HepG2 (cell line): ENCODE data around the gene AMDHD1. TPM values are rescaled to one million over a fixed set of nuclear protein-coding genes. Genes with fewer than 3 reads are reported as not detected.
A peak's percentile ranks its signal among the peaks of the same experiment; 100 is the strongest.

Source experiments
- FOXP1 ChIP-seq, 2 experiments: fragments of 450-650 bp in 1 of 2; IDR thresholded peaks; 2 replicates each; pipeline ENCODE4 v1.6.1; 2017 to 2018; ENCODE audit warnings: antibody characterized with exemption in 1 of 2
- HOMEZ ChIP-seq: IDR thresholded peaks from 2 replicates; pipeline ENCODE4 v1.6.1; 2016; ENCODE audit warnings: low read depth
- JDP2 ChIP-seq: sonication (generic); formaldehyde crosslinking; IDR thresholded peaks from 2 replicates; pipeline ENCODE4 v1.8.1; 2022; ENCODE audit warnings: missing genetic modification reagents, borderline replicate concordance
- MBNL3 ChIP-seq: fragments of 250-450 bp; sonication (Bioruptor Pico); conservative IDR thresholded peaks from 2 replicates; pipeline ENCODE4 v1.8.0; 2022; ENCODE audit warnings: mild to moderate bottlenecking, inconsistent platforms
- NFE2 ChIP-seq: sonication (generic); formaldehyde crosslinking; IDR thresholded peaks from 2 replicates; pipeline ENCODE4 v1.4.0; 2020; ENCODE audit warnings: missing genetic modification reagents
- POLR2G ChIP-seq: fragments of 200-400 bp; formaldehyde crosslinking; IDR thresholded peaks from 2 replicates; pipeline ENCODE4 v1.6.1; 2018; ENCODE audit warnings: mild to moderate bottlenecking, low read depth, low read length, moderate library complexity
- SSRP1 ChIP-seq: IDR thresholded peaks from 2 replicates; pipeline ENCODE4 v1.6.1; 2016; ENCODE audit warnings: control low read depth
- ZBTB37 ChIP-seq: sonication (generic); formaldehyde crosslinking; IDR thresholded peaks from 2 replicates; pipeline ENCODE4 v1.4.0; 2020; ENCODE audit warnings: mild to moderate bottlenecking, missing genetic modification reagents
- ZBTB42 ChIP-seq: sonication (generic); formaldehyde crosslinking; IDR thresholded peaks from 2 replicates; pipeline ENCODE4 v1.5.0; 2020; ENCODE audit warnings: mild to moderate bottlenecking, missing genetic modification reagents
- ZC3H4 ChIP-seq: sonication (generic); formaldehyde crosslinking; IDR thresholded peaks from 2 replicates; pipeline ENCODE4 v1.4.0; 2020; ENCODE audit warnings: missing genetic modification reagents, borderline replicate concordance
- ZNF225 ChIP-seq: sonication (generic); formaldehyde crosslinking; IDR thresholded peaks from 2 replicates; pipeline ENCODE4 v1.4.0; 2020; ENCODE audit warnings: mild to moderate bottlenecking, missing genetic modification reagents
- ZNF24 ChIP-seq: fragments of 450-650 bp; IDR thresholded peaks from 2 replicates; pipeline ENCODE4 v1.6.1; 2017; ENCODE audit warnings: antibody characterized with exemption, mild to moderate bottlenecking
- ZNF550 ChIP-seq: sonication (generic); formaldehyde crosslinking; IDR thresholded peaks from 2 replicates; pipeline ENCODE4 v1.4.0; 2020; ENCODE audit warnings: mild to moderate bottlenecking, missing genetic modification reagents, borderline replicate concordance
- polyA plus RNA-seq, 8 experiments: library from polyadenylated mRNA; depleted of rRNA in 3 of 8; stranded (reverse) in 7 of 8; unstranded in 1 of 8; fragments of >200 nt; fragmentation: Illumina TruSeq in 4 of 8; extraction: Trizol in 4 of 8; gene quantifications; 2 replicates each; pipeline versions ENCODE4 v1.2.1 to v1.2.3, GENCODE V29; 2011 to 2016; ENCODE audit warnings: low read depth in 4 of 8, missing spikeins in 1 of 8, mixed read lengths in 1 of 8; ENCODE audit not compliant: insufficient read depth in 1 of 8
- total RNA-seq, 5 experiments: library from RNA; depleted of rRNA; stranded (reverse); fragments of >200 nt; fragmentation: Illumina TruSeq; extraction: Trizol; gene quantifications; 2 replicates each; pipeline ENCODE4 v1.2.3, GENCODE V29; 2016; ENCODE audit warnings: low read depth in 1 of 5
- TF ChIP-seq, protein P1 (sequence below): sonication (generic); formaldehyde crosslinking; IDR thresholded peaks from 2 replicates; pipeline ENCODE4 v1.9.0; 2021; ENCODE audit warnings: missing genetic modification reagents, borderline replicate concordance
- TF ChIP-seq, protein P2 (sequence below): sonication (generic); formaldehyde crosslinking; conservative IDR thresholded peaks from 2 replicates; pipeline ENCODE4 v1.4.0; 2020; ENCODE audit warnings: missing genetic modification reagents
- TF ChIP-seq, protein P3 (sequence below): sonication (generic); formaldehyde crosslinking; IDR thresholded peaks from 2 replicates; pipeline ENCODE4 v1.4.0; 2020; ENCODE audit warnings: missing genetic modification reagents
- TF ChIP-seq, protein P4 (sequence below): sonication (generic); formaldehyde crosslinking; IDR thresholded peaks from 2 replicates; pipeline ENCODE4 v1.4.0; 2020; ENCODE audit warnings: missing genetic modification reagents

The AMDHD1 gene
- total and polyA plus RNA-seq, 2 of the 13 experiments (the other 11 are each of a cell fraction or from before 2014, with no cell fraction given), result 6.5 to 29.6 TPM

GRCh38 chr12:95942524-95943329 is 404 bp upstream of the AMDHD1 start, which contains the start of gene CCDC38 (continued):
- no peak for TF ChIP-seq FOXP1 (IDR thresholded peaks at IDR 0.05)
- TF ChIP-seq FOXP1 (CRISPR knock-in tag; IDR thresholded peaks at IDR 0.05), result 0 out of 2 replicates have a peak, but pooled peaks have one; percentile 10
- TF ChIP-seq POLR2G, result peak; percentile 73
- TF ChIP-seq ZC3H4, result peak; percentile 49; the same call in 1 of the 2 replicates
- TF ChIP-seq ZNF24, result no peak
- TF ChIP-seq, protein P1, sequence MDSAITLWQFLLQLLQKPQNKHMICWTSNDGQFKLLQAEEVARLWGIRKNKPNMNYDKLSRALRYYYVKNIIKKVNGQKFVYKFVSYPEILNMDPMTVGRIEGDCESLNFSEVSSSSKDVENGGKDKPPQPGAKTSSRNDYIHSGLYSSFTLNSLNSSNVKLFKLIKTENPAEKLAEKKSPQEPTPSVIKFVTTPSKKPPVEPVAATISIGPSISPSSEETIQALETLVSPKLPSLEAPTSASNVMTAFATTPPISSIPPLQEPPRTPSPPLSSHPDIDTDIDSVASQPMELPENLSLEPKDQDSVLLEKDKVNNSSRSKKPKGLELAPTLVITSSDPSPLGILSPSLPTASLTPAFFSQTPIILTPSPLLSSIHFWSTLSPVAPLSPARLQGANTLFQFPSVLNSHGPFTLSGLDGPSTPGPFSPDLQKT (CRISPR knock-in tag), result no peak
- TF ChIP-seq SSRP1 (CRISPR knock-in tag), result peak; percentile 64; the same call in 1 of the 2 replicates
- TF ChIP-seq, protein P2, sequence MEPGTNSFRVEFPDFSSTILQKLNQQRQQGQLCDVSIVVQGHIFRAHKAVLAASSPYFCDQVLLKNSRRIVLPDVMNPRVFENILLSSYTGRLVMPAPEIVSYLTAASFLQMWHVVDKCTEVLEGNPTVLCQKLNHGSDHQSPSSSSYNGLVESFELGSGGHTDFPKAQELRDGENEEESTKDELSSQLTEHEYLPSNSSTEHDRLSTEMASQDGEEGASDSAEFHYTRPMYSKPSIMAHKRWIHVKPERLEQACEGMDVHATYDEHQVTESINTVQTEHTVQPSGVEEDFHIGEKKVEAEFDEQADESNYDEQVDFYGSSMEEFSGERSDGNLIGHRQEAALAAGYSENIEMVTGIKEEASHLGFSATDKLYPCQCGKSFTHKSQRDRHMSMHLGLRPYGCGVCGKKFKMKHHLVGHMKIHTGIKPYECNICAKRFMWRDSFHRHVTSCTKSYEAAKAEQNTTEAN (CRISPR knock-in tag), result peak; percentile 56; the same call in 1 of the 2 replicates
- TF ChIP-seq HOMEZ (CRISPR knock-in tag), result no peak; the same call in 1 of the 2 replicates
- TF ChIP-seq, protein P3, sequence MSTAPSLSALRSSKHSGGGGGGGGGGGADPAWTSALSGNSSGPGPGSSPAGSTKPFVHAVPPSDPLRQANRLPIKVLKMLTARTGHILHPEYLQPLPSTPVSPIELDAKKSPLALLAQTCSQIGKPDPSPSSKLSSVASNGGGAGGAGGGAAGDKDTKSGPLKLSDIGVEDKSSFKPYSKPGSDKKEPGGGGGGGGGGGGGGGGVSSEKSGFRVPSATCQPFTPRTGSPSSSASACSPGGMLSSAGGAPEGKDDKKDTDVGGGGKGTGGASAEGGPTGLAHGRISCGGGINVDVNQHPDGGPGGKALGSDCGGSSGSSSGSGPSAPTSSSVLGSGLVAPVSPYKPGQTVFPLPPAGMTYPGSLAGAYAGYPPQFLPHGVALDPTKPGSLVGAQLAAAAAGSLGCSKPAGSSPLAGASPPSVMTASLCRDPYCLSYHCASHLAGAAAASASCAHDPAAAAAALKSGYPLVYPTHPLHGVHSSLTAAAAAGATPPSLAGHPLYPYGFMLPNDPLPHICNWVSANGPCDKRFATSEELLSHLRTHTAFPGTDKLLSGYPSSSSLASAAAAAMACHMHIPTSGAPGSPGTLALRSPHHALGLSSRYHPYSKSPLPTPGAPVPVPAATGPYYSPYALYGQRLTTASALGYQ, result no peak
- no peak for TF ChIP-seq NFE2
- no peak for TF ChIP-seq ZNF225 (CRISPR knock-in tag)
- no peak for TF ChIP-seq ZBTB37 (CRISPR knock-in tag)
- no peak; the same call in 1 of the 2 replicates for TF ChIP-seq ZNF550 (CRISPR knock-in tag)
- TF ChIP-seq, protein P4, sequence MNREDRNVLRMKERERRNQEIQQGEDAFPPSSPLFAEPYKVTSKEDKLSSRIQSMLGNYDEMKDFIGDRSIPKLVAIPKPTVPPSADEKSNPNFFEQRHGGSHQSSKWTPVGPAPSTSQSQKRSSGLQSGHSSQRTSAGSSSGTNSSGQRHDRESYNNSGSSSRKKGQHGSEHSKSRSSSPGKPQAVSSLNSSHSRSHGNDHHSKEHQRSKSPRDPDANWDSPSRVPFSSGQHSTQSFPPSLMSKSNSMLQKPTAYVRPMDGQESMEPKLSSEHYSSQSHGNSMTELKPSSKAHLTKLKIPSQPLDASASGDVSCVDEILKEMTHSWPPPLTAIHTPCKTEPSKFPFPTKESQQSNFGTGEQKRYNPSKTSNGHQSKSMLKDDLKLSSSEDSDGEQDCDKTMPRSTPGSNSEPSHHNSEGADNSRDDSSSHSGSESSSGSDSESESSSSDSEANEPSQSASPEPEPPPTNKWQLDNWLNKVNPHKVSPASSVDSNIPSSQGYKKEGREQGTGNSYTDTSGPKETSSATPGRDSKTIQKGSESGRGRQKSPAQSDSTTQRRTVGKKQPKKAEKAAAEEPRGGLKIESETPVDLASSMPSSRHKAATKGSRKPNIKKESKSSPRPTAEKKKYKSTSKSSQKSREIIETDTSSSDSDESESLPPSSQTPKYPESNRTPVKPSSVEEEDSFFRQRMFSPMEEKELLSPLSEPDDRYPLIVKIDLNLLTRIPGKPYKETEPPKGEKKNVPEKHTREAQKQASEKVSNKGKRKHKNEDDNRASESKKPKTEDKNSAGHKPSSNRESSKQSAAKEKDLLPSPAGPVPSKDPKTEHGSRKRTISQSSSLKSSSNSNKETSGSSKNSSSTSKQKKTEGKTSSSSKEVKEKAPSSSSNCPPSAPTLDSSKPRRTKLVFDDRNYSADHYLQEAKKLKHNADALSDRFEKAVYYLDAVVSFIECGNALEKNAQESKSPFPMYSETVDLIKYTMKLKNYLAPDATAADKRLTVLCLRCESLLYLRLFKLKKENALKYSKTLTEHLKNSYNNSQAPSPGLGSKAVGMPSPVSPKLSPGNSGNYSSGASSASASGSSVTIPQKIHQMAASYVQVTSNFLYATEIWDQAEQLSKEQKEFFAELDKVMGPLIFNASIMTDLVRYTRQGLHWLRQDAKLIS (CRISPR knock-in tag), result no peak
- TF ChIP-seq ZBTB42 (CRISPR knock-in tag), result no peak
- no peak for TF ChIP-seq MBNL3 (CRISPR knock-in tag)
- no peak; the same call in 1 of the 2 replicates for TF ChIP-seq JDP2 (CRISPR knock-in tag)
